ENCODE measurements around the gene TLE1.

The TLE1 gene

GRCh38 chr9:81579381-81579780, 110.0 kb downstream of the TLE1 start:
- TF ChIP-seq CTCF (IDR thresholded peaks at IDR 0.05; ENCODE audit: low read depth, low read length, missing control alignments), result no peak
- no peak overlapping the region for H3K4me3 ChIP-seq (ENCODE audit: low read depth, low read length)
- in situ Hi-C loops (cut with HindIII; ENCODE audit: low sequenced_read_pairs), result no loop called here
- DNase-seq (ENCODE audit: low read depth), result no peak

GRCh38 chr9:81578606-81579005, 110.7 kb downstream of the TLE1 start:
- TF ChIP-seq CTCF (IDR thresholded peaks at IDR 0.05; ENCODE audit: low read depth, low read length, missing control alignments), result no peak
- peak; percentile 75 for DNase-seq (ENCODE audit: low read depth)
- in situ Hi-C loops (cut with HindIII; ENCODE audit: low sequenced_read_pairs), result no loop called here
- no peak overlapping the region for H3K4me3 ChIP-seq (ENCODE audit: low read depth, low read length)

- in situ Hi-C loops (cut with HindIII; ENCODE audit: low sequenced_read_pairs), result no loop called here
- no peak for TF ChIP-seq CTCF (IDR thresholded peaks at IDR 0.05; ENCODE audit: low read depth, low read length, missing control alignments)
- DNase-seq (ENCODE audit: low read depth), result no peak
- H3K4me3 ChIP-seq (ENCODE audit: low read depth, low read length), result no peak overlapping the region
These were observed 113.4 kb downstream of the TLE1 start for GRCh38 chr9:81575956-81576355.

GRCh38 chr9:81574405-81574804, 114.9 kb downstream of the TLE1 start:
- in situ Hi-C loops (cut with HindIII; ENCODE audit: low sequenced_read_pairs), result no loop called here
- no peak overlapping the region for H3K4me3 ChIP-seq (ENCODE audit: low read depth, low read length)
- DNase-seq (ENCODE audit: low read depth), result peak; percentile 92
- TF ChIP-seq CTCF (IDR thresholded peaks at IDR 0.05; ENCODE audit: low read depth, low read length, missing control alignments), result no peak

- TF ChIP-seq CTCF (IDR thresholded peaks at IDR 0.05; ENCODE audit: low read depth, low read length, missing control alignments), result peak; percentile 17
- no peak for DNase-seq (ENCODE audit: low read depth)
- H3K4me3 ChIP-seq (ENCODE audit: low read depth, low read length), result no peak overlapping the region
- in situ Hi-C loops (cut with HindIII; ENCODE audit: low sequenced_read_pairs), result no loop called here
These were observed 115.7 kb downstream of the TLE1 start for GRCh38 chr9:81573415-81574321.

GRCh38 chr9:81570083-81570482, 119.3 kb downstream of the TLE1 start:
- in situ Hi-C loops (cut with HindIII; ENCODE audit: low sequenced_read_pairs), result no loop called here
- no peak overlapping the region for H3K4me3 ChIP-seq (ENCODE audit: low read depth, low read length)
- DNase-seq (ENCODE audit: low read depth), result no peak
- TF ChIP-seq CTCF (IDR thresholded peaks at IDR 0.05; ENCODE audit: low read depth, low read length, missing control alignments), result no peak

Data from astrocyte of the cerebellum (primary cell).